ENCODE measurements around the gene GPR137. TPM values are rescaled to one million over a fixed set of nuclear protein-coding genes. Genes with fewer than 3 reads are reported as not detected.
A peak's percentile ranks its signal among the peaks of the same experiment; 100 is the strongest.

GPR137 gene
- total and polyA plus RNA-seq, 9 of the 15 experiments (the other 6 are each of a cell fraction or from before 2014, with no cell fraction given) = 0.32 to 26.7 (median 10.7) TPM

GRCh38 chr11:64304316-64305072 lies 18.8 kb downstream of the GPR137 start (continued):
- no peak for TF ChIP-seq RNF219 (CRISPR knock-in tag; IDR thresholded peaks at IDR 0.05)
- 0 out of 2 replicates have a peak, but pooled peaks have one; percentile 5 for TF ChIP-seq ZC3H11A (IDR thresholded peaks at IDR 0.05; ENCODE audit: low read depth, low read length)
- TF ChIP-seq FUS (optimal IDR thresholded peaks at IDR 0.05; ENCODE audit: low read depth, low read length) = no peak
- peak; percentile 62; the same call in 1 of the 2 replicates for TF ChIP-seq MITF (IDR thresholded peaks at IDR 0.05)
- TF ChIP-seq MAZ (CRISPR knock-in tag; conservative IDR thresholded peaks at IDR 0.05 in 1 of 2, IDR thresholded peaks at IDR 0.05 in 1 of 2) = peak in 1 of 2 experiments; percentile 34; a peak in 2 of 4 replicates
- TF ChIP-seq MTF1 (CRISPR knock-in tag; IDR thresholded peaks at IDR 0.05; ENCODE audit: borderline replicate concordance) = no peak
- TF ChIP-seq GATAD2A (IDR thresholded peaks at IDR 0.05) = no peak
- TF ChIP-seq CHCHD3 (CRISPR knock-in tag; IDR thresholded peaks at IDR 0.05) = no peak; the same call in 1 of the 2 replicates
- TF ChIP-seq WHSC1 (IDR thresholded peaks at IDR 0.05; ENCODE audit: low read length) = no peak
- no peak for TF ChIP-seq CEBPB (tag; IDR thresholded peaks at IDR 0.05)
- no peak for TF ChIP-seq ZKSCAN1 (IDR thresholded peaks at IDR 0.05; ENCODE audit: low read depth, low read length)
- peak; percentile 39; the same call in 1 of the 2 replicates for TF ChIP-seq RNF2 (IDR thresholded peaks at IDR 0.05)
- peak; percentile 51 for TF ChIP-seq REST (IDR thresholded peaks at IDR 0.05; ENCODE audit: borderline replicate concordance)
- TF ChIP-seq REST (CRISPR knock-in tag; IDR thresholded peaks at IDR 0.05; ENCODE audit: low read depth) = 0 out of 2 replicates have a peak, but pooled peaks have one; percentile 68
- TF ChIP-seq SMC3 (conservative IDR thresholded peaks at IDR 0.05; ENCODE audit: insufficient read depth, low read depth, low read length) = peak; percentile 74
- peak; percentile 55; the same call in 1 of the 2 replicates for TF ChIP-seq SMARCA4 (IDR thresholded peaks at IDR 0.05)
